HepG2 (cell line): ENCODE results near the gene CATSPERD. TPM values are rescaled to one million over a fixed set of nuclear protein-coding genes. Genes with fewer than 3 reads are reported as not detected.
A peak's percentile ranks its signal among the peaks of the same experiment; 100 is the strongest.

Source experiments
- ATAC-seq: fragments of 200-7000 bp; cut with Tn5 transposase; 3 replicates; pipeline ENCODE4 v1.9.1; 2020; ENCODE audit warnings: mild to moderate bottlenecking, moderate library complexity
- BruUV-seq: library from RNA; stranded (reverse); fragments of 400-500 nt; replicated peaks from 2 replicates; lab custom pipeline; 2021; lab: Mats Ljungman, UMichigan
- CTCF ChIA-PET: fragments of 300-600 bp; formaldehyde crosslinking; extraction: SDS; loops from one replicate; lab custom pipeline; 2021; ENCODE audit warnings: low total read pairs, inconsistent platforms, low intra/inter-chr PET ratio; lab: Yijun Ruan, JAX
- POLR2A ChIA-PET: fragments of 350-600 bp; sonication (Branson Sonifier 250); formaldehyde crosslinking; loops from one replicate; lab custom pipeline; 2020; ENCODE audit warnings: antibody characterized with exemption, inconsistent platforms; lab: Yijun Ruan, JAX
- DNase-seq: peaks from one replicate; pipeline ENCODE4 v3.0.0-alpha.2; 2015; ENCODE audit warnings: low spot score
- FAIRE-seq: peaks from 3 replicates; lab custom pipeline; 2011; peaks lifted over from hg19 to GRCh38; lab: Jason Lieb, UNC
- H2AFZ ChIP-seq: one replicate; pipeline ENCODE4 v1.6.1; 2011; ENCODE audit warnings: low read length, inconsistent platforms
- H3K27ac ChIP-seq: fragments of 300-600 bp; 3 replicates; pipeline ENCODE4 v1.8.0; 2011; ENCODE audit warnings: mixed run types, mild to moderate bottlenecking, mixed read lengths, low read length, inconsistent platforms; ENCODE audit not compliant: insufficient read depth; ENCODE audit errors: extremely low read length
- H3K27me3 ChIP-seq, 2 experiments: fragments of 200-600 bp in 1 of 2; 2 replicates in 1 of 2; 3 replicates in 1 of 2; pipeline versions ENCODE4 v1.6.0 to v1.8.0; 2011; ENCODE audit warnings: low read length in 2 of 2, mild to moderate bottlenecking in 2 of 2, moderate library complexity in 2 of 2, inconsistent platforms in 1 of 2; ENCODE audit not compliant: insufficient read depth in 2 of 2, control insufficient read depth in 1 of 2
- H3K36me3 ChIP-seq, 2 experiments: fragments of 200-600 bp in 1 of 2; replicated peaks in 1 of 2; 2 replicates in 1 of 2; 3 replicates in 1 of 2; pipeline versions ENCODE4 v1.5.1 to v1.8.0; 2011; ENCODE audit warnings: low read length in 2 of 2, inconsistent platforms in 1 of 2; ENCODE audit not compliant: insufficient read depth in 2 of 2, control insufficient read depth in 1 of 2
- H3K4me1 ChIP-seq: 2 replicates; pipeline ENCODE4 v1.5.1; 2012; ENCODE audit warnings: low read length, inconsistent platforms; ENCODE audit not compliant: insufficient read depth
- H3K4me2 ChIP-seq: 2 replicates; pipeline ENCODE4 v1.6.0; 2011; ENCODE audit warnings: low read depth, low read length, inconsistent platforms
- H3K4me3 ChIP-seq, 3 experiments: fragments of 200-600 bp in 1 of 3; sonication (generic), shearing (Covaris generic) in 1 of 3; replicated peaks in 1 of 3; 2 replicates each; pipeline ENCODE4 v1.5.1; 2011 to 2016; ENCODE audit warnings: low read length in 3 of 3, inconsistent platforms in 2 of 3, low read depth in 2 of 3, mild to moderate bottlenecking in 2 of 3, control low read depth in 1 of 3, mixed read lengths in 1 of 3; ENCODE audit not compliant: insufficient read depth in 1 of 3
- H3K79me2 ChIP-seq: one replicate; pipeline ENCODE4 v1.6.1; 2011; ENCODE audit warnings: low read length, inconsistent platforms; ENCODE audit not compliant: insufficient read depth
- H3K9ac ChIP-seq: 2 replicates; pipeline ENCODE4 v1.6.0; 2011; ENCODE audit warnings: mild to moderate bottlenecking, low read depth, low read length, inconsistent platforms; ENCODE audit not compliant: insufficient read depth
- H3K9me3 ChIP-seq: 2 replicates; pipeline ENCODE4 v1.5.1; 2012; ENCODE audit warnings: mild to moderate bottlenecking, low read length
- H4K20me1 ChIP-seq: 2 replicates; pipeline ENCODE4 v1.6.0; 2011; ENCODE audit warnings: inconsistent platforms, mild to moderate bottlenecking, low read length, moderate library complexity; ENCODE audit not compliant: insufficient read depth
- ARNTL ChIP-seq: sonication (generic); formaldehyde crosslinking; IDR thresholded peaks from 2 replicates; pipeline ENCODE4 v1.4.0; 2020; ENCODE audit warnings: mild to moderate bottlenecking, missing genetic modification reagents
- CCAR2 ChIP-seq: fragments of 200-400 bp; formaldehyde crosslinking; optimal IDR thresholded peaks from 2 replicates; pipeline ENCODE3; 2018; ENCODE audit warnings: low read depth, mild to moderate bottlenecking, low read length, moderate library complexity
- CHD2 ChIP-seq: IDR thresholded peaks from 2 replicates; pipeline ENCODE4 v1.6.1; 2011; ENCODE audit warnings: low read depth, low read length, improper control_type of control experiment
- HNRNPK ChIP-seq: fragments of 200-400 bp; formaldehyde crosslinking; IDR thresholded peaks from 2 replicates; pipeline ENCODE4 v1.6.1; 2018; ENCODE audit warnings: low read length, low read depth, moderate library complexity, mild to moderate bottlenecking; ENCODE audit not compliant: poor library complexity, severe bottlenecking
- HNRNPL ChIP-seq: fragments of 200-400 bp; formaldehyde crosslinking; IDR thresholded peaks from 2 replicates; pipeline ENCODE4 v1.6.1; 2017; ENCODE audit warnings: mild to moderate bottlenecking, low read depth, low read length
- POLR2A ChIP-seq, 2 experiments: IDR thresholded peaks; 2 replicates each; pipeline ENCODE4 v1.6.1; 2011; ENCODE audit warnings: low read depth in 2 of 2, low read length in 2 of 2, mild to moderate bottlenecking in 1 of 2, moderate library complexity in 1 of 2; ENCODE audit not compliant: insufficient read depth in 1 of 2
- SKI ChIP-seq: fragments of 450-650 bp; IDR thresholded peaks from one replicate; pipeline ENCODE4 v1.6.1; 2018; ENCODE audit warnings: mild to moderate bottlenecking; ENCODE audit not compliant: partially characterized antibody
- ZNF224 ChIP-seq: sonication (generic); formaldehyde crosslinking; IDR thresholded peaks from 2 replicates; pipeline ENCODE4 v1.5.0; 2020; ENCODE audit warnings: mild to moderate bottlenecking, missing genetic modification reagents
- ZNF329 ChIP-seq: sonication (generic); formaldehyde crosslinking; IDR thresholded peaks from 2 replicates; pipeline ENCODE4 v1.9.0; 2021; ENCODE audit warnings: low read depth, mild to moderate bottlenecking, missing genetic modification reagents
- ZNF589 ChIP-seq: sonication (generic); formaldehyde crosslinking; conservative IDR thresholded peaks from 2 replicates; pipeline ENCODE4 v1.8.0; 2022; ENCODE audit warnings: mild to moderate bottlenecking, moderate library complexity, missing genetic modification reagents
- WGBS: methylation state at CpG from one replicate; pipeline ENCODE4 v1.1.6; 2017; ENCODE audit warnings: low lambda C conversion rate; 5-methylcytosine and 5-hydroxymethylcytosine counted together
- in situ Hi-C: cut with HindIII; loops from 2 replicates; pipeline ENCODE4 v1.10.0; 2017; ENCODE audit warnings: low pct_unique_long_range_greater_than_20kb; ENCODE audit not compliant: extremely low pct_ligation_motif_present
- intact Hi-C: fragments of 100-400 bp; cut with micrococcal nuclease; formaldehyde crosslinking; loops from one replicate; pipeline ENCODE4 v1.10.0; 2022; ENCODE audit not compliant: unreplicated experiment
- polyA plus RNA-seq, 8 experiments: library from polyadenylated mRNA; depleted of rRNA in 3 of 8; stranded (reverse) in 7 of 8; unstranded in 1 of 8; fragments of >200 nt; fragmentation: Illumina TruSeq in 4 of 8; extraction: Trizol in 4 of 8; gene quantifications; 2 replicates each; pipeline versions ENCODE4 v1.2.1 to v1.2.3, GENCODE V29; 2011 to 2016; ENCODE audit warnings: low read depth in 4 of 8, missing spikeins in 1 of 8, mixed read lengths in 1 of 8; ENCODE audit not compliant: insufficient read depth in 1 of 8
- total RNA-seq, 5 experiments: library from RNA; depleted of rRNA; stranded (reverse); fragments of >200 nt; fragmentation: Illumina TruSeq; extraction: Trizol; gene quantifications; 2 replicates each; pipeline ENCODE4 v1.2.3, GENCODE V29; 2016; ENCODE audit warnings: low read depth in 1 of 5
- TF ChIP-seq, protein P1 (sequence below): sonication (generic); formaldehyde crosslinking; IDR thresholded peaks from 2 replicates; pipeline ENCODE4 v1.4.0; 2020; ENCODE audit warnings: missing genetic modification reagents
- TF ChIP-seq, protein P2 (sequence below): sonication (generic); formaldehyde crosslinking; IDR thresholded peaks from 2 replicates; pipeline ENCODE4 v1.4.0; 2020; ENCODE audit warnings: missing genetic modification reagents
- TF ChIP-seq, protein P3 (sequence below): sonication (generic); formaldehyde crosslinking; conservative IDR thresholded peaks from 2 replicates; pipeline ENCODE4 v1.4.0; 2020; ENCODE audit warnings: mild to moderate bottlenecking, missing genetic modification reagents, moderate library complexity

Gene CATSPERD
- total and polyA plus RNA-seq, 2 of the 13 experiments (the other 11 are each of a cell fraction or from before 2014, with no cell fraction given), result 0.04 TPM; not detected in 1

DNA sequence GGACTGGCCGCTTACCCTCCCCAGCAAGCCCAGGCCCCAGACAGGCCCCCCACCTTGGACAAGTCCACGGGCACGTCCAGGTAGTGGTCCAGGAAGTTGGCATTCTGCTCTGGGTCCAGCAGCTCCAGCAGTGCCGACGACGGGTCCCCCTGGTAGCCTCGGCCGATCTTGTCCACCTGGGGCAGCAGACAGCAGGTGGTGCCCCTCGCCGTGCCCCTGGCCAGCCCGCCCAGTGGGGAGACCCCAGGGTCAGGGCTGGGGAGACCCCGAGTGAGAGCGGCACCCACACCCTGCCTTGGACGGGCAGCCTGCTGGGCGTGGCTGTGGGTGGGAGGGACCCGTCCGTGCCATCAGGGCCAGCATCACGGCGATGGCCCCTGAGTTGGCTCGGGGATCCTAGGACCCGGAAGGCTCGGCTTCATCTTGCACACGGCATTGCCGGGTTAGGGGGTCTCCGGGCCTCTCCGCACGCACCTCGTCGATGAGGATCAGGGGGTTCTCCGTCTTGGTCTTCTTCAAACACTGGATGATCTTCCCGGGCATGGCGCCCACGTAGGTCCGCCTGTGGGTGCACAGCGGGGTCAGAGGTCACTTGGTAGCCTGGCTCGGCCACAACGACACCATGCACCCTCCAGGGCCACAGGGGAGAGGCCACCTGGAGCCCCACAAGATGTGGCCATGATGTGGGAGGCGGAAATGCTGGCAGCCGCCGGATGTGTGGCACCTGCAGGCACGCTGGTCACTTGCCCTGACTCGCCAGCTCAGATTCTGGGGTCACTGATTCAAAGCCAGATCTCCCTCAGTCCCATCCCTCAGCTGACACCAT, 24.0 kb upstream of the CATSPERD start (continued):
- TF ChIP-seq HNRNPK (no peak), ZNF589 (0 out of 2 replicates have a peak, but pooled peaks have one; percentile 40)

DNA sequence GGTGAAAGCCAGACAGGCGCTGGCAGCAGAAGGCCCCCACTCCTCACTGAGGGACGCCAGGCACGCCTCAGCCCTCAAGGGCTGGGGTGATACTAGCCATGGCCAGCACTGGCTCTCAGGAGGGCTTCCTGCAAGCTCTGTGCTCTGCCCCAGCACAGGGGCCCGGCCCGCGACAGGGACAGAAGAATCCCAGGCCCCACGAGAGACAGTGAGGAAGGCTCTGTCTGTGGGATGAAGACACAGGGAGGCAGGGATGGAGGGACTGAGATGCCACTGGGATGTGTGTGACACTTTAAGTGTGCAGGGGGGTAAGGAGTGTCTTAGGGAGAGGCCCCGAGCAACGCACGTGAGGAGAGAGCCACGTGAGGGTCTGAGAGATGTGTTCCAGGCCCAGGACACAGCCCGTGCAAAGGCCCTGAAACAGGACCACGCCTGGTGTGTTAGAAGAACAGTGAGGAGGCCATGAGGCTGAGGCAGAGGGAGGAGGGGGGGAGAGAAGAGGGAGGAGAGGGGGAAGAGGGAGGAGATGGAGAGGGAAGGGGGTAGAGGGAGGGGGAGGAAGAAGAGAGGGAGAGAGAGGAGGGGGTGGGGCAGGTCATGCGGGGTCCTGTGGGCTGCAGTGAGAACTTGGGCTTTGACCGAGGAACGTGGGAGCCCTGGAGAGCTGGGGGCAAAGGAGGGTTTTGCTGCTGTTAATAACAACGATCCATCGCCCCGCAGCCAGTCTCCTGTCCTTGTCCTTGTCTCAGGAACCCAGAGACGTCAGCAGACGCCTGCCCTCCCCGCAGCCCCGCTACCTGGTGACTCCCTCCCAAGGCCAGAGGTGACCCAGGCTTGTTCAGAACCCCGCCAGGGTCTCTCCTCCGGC, 23.2 kb upstream of the CATSPERD start:
- POLR2A ChIA-PET, result interaction anchor here (3.2 kb wide), 1 partner anchor 8 kb away, joined by 12 read pairs; the partner anchor contains the start of gene RPL36
- Histone ChIP-seq H3K4me1 (peaks cover 6% of the 10 kb centered on the region; the same call in 1 of the 2 replicates), H3K36me3 (peaks cover 36 to 74% of the 10 kb centered on the region in 2 experiments), H3K9me3 (no peaks in the 10 kb centered on the region), H3K4me2 (no peak overlapping the region), H2AFZ (no peak overlapping the region), H4K20me1 (peaks cover 21% of the 10 kb centered on the region), H3K4me3 (no peak overlapping the region), H3K9ac (no peak overlapping the region), H3K27ac (no peak overlapping the region), H3K27me3 (no peaks in the 10 kb centered on the region), H3K79me2 (peaks cover 14% of the 10 kb centered on the region)
- intact Hi-C loops (no loop called here), in situ Hi-C loops (no loop called here)
- CTCF ChIA-PET, result no interaction called here
- 95% methylated on average over 20 of the region's 25 CpGs for WGBS
- FAIRE-seq (no peak), DNase-seq (no peak), ATAC-seq (no peak)
- no TSS peak for BruUV-seq
- TF ChIP-seq CCAR2 (peak; percentile 20), CHD2 (no peak), SKI (no peak), ZNF329 (CRISPR knock-in tag) (no peak), HNRNPL (0 out of 2 replicates have a peak, but pooled peaks have one; percentile 4), ARNTL (no peak), HNRNPK (peak; percentile 65), POLR2A (IDR thresholded peaks at IDR 0.05; ENCODE audit: insufficient read depth in 1 of 2, low read depth in 2 of 2, low read length in 2 of 2) (peak; percentile 49 to 56; a peak in 3 of 4 replicates), ZNF224 (no peak)
- TF ChIP-seq, protein P1, sequence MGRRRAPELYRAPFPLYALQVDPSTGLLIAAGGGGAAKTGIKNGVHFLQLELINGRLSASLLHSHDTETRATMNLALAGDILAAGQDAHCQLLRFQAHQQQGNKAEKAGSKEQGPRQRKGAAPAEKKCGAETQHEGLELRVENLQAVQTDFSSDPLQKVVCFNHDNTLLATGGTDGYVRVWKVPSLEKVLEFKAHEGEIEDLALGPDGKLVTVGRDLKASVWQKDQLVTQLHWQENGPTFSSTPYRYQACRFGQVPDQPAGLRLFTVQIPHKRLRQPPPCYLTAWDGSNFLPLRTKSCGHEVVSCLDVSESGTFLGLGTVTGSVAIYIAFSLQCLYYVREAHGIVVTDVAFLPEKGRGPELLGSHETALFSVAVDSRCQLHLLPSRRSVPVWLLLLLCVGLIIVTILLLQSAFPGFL (CRISPR knock-in tag), result no peak
- TF ChIP-seq, protein P2, sequence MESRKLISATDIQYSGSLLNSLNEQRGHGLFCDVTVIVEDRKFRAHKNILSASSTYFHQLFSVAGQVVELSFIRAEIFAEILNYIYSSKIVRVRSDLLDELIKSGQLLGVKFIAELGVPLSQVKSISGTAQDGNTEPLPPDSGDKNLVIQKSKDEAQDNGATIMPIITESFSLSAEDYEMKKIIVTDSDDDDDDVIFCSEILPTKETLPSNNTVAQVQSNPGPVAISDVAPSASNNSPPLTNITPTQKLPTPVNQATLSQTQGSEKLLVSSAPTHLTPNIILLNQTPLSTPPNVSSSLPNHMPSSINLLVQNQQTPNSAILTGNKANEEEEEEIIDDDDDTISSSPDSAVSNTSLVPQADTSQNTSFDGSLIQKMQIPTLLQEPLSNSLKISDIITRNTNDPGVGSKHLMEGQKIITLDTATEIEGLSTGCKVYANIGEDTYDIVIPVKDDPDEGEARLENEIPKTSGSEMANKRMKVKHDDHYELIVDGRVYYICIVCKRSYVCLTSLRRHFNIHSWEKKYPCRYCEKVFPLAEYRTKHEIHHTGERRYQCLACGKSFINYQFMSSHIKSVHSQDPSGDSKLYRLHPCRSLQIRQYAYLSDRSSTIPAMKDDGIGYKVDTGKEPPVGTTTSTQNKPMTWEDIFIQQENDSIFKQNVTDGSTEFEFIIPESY (CRISPR knock-in tag), result peak; percentile 44; the same call in 1 of the 2 replicates
- TF ChIP-seq, protein P3, sequence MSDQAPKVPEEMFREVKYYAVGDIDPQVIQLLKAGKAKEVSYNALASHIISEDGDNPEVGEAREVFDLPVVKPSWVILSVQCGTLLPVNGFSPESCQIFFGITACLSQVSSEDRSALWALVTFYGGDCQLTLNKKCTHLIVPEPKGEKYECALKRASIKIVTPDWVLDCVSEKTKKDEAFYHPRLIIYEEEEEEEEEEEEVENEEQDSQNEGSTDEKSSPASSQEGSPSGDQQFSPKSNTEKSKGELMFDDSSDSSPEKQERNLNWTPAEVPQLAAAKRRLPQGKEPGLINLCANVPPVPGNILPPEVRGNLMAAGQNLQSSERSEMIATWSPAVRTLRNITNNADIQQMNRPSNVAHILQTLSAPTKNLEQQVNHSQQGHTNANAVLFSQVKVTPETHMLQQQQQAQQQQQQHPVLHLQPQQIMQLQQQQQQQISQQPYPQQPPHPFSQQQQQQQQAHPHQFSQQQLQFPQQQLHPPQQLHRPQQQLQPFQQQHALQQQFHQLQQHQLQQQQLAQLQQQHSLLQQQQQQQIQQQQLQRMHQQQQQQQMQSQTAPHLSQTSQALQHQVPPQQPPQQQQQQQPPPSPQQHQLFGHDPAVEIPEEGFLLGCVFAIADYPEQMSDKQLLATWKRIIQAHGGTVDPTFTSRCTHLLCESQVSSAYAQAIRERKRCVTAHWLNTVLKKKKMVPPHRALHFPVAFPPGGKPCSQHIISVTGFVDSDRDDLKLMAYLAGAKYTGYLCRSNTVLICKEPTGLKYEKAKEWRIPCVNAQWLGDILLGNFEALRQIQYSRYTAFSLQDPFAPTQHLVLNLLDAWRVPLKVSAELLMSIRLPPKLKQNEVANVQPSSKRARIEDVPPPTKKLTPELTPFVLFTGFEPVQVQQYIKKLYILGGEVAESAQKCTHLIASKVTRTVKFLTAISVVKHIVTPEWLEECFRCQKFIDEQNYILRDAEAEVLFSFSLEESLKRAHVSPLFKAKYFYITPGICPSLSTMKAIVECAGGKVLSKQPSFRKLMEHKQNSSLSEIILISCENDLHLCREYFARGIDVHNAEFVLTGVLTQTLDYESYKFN (CRISPR knock-in tag), result no peak
